SK-N-MC (cell line): ENCODE measurements around the gene NRN1.

ENCODE experiments used
- EZH2 ChIP-seq: fragments of 200-600 bp; sonication (generic); IDR thresholded peaks from one replicate; pipeline ENCODE4 v1.6.1; 2017; ENCODE audit warnings: antibody characterized with exemption
- POLR2AphosphoS5 ChIP-seq: IDR thresholded peaks from 2 replicates; pipeline ENCODE4 v1.6.1; 2012; ENCODE audit warnings: mild to moderate bottlenecking, low read depth, low read length, borderline replicate concordance

GRCh38 chr6:5992551-5993225 lies 14.0 kb downstream of the NRN1 start:
- no peak for TF ChIP-seq EZH2
- TF ChIP-seq POLR2AphosphoS5: no peak
